Stimulated activated CD4-positive, alpha-beta T cell treated with anti-CD3 and anti-CD28 coated beads, Interleukin-15, amount 100 ng/mL, for 1 hour (primary cell): Measurements from ENCODE around the gene INPP5F.

Experiments
- DNase-seq, 2 donors: peaks; one replicate each; pipeline ENCODE4 v3.0.0-alpha.2; 2020; ENCODE audit warnings: low read depth in 1 of 2, low spot score in 1 of 2

Gene INPP5F

DNA sequence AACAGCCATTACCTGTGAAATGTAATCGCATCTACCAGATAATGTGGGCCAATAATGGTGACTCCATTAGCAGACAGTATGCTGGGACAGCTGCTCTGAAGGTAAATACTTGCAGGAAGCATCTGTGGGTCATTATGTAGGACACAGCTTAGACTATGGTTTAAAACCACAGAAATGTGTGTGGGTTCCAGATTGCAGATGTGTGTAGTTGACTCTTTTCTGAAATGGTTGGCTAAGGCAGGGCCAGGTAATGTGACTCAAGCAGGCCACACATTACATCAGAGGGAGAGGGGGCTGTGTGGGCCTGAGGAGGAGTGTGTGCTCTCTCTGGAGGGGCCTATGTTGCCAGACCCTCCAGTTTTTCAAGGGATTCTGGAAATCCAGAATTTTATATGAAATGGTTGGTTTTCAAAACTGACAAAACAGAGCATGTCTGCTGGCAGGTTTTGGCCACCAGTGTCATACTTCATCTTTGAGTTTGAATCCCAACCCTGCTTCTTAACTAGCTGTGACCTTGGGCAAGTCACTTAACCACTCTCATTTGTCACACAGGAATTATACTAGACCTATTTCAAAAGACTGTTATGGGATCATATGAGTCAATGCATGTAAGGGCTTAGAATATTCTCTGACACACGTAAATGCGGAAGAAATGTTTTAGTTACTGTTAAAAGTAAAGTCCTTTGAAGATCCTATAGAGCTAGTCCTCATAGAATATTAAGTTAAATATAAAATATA is 82.3 kb downstream of the INPP5F start:
- DNase-seq = no peak

DNA sequence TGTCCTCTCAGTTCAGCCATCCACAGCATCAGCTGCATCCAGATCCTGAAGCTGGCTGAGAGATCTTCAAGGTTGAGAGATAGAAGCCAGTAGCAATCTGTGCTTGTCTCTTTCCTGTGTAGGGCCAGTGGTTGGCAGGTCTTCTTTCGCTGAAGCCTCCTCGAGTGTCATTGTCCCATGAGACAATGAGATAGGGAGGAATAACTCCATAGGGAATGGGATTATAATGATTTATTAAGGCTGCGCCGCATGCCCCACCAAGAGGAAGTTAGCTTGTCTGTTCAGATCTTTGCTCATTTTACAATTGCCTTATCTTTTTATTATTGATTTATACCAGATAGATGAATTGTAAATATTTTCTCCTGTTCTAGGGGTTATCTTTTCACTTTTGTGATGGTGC is 85.3 kb downstream of the INPP5F start:
- DNase-seq = no peak

DNA sequence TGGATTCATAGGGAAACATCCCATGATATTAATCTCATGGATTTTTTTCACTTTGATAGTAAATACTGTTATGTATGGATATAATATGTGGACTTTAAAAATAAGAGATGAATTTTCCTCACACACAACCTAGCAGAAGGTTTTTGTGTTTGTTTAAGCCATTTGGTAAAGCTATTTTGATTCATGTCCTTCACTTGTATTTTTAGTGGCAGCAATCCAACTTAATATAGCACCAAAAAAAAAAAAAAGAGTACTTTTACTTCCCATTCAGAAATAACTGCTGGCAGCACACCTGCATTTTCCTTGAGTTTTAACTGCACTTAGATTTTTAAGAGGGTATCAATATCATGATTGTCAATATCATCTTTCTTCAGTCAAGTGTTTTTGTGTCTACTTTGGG is 86.8 kb downstream of the INPP5F start:
- no peak for DNase-seq

GRCh38 chr10:119815671-119816070 is 89.8 kb downstream of the INPP5F start:
- DNase-seq = no peak

GRCh38 chr10:119817991-119818888 is 92.4 kb downstream of the INPP5F start:
- peak in 1 of 2 donors; percentile 7 for DNase-seq

- no peak for DNase-seq
Observed at GRCh38 chr10:119818889-119819270, 93.0 kb downstream of the INPP5F start.

- DNase-seq = no peak
Observed at GRCh38 chr10:119821182-119821581, 95.3 kb downstream of the INPP5F start.

GRCh38 chr10:119824299-119824698 is 98.4 kb downstream of the INPP5F start:
- DNase-seq = no peak

DNA sequence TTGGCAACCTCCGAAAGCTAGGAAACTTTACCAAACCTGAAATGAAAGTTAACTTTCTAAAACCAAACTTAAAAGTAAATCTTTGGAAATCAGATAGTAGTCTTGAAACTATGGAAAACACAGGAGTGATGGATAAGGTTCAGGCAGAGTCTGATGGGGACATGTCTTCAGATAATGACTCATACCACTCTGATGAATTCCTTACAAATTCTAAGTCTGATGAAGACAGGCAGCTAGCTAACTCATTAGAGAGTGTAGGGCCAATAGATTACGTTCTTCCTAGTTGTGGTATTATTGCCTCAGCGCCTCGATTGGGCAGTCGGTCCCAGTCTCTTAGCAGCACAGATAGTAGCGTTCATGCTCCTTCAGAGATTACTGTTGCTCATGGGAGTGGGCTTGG is 100.9 kb downstream of the INPP5F start:
- DNase-seq = no peak

GRCh38 chr10:119827430-119827829 is 101.6 kb downstream of the INPP5F start:
- DNase-seq = no peak

DNA sequence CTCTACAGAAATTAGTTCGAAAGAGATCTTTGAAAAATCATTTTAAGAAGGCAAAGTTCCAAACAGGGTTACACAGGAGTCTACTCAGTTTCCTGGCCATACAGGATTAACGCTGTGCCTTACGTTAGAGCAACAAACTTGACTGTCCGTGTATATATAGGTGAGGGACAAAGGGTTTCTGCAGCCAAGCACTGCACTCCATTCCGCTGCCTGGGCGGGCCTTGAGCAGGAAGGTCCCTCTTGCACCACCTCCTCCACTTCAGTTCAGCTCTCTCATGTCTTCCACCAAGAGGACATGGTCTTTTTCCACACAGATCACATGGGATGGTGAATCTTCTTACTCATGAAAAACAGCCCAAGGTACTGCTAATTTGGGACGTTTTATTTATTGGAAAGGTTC is 103.6 kb downstream of the INPP5F start:
- no peak for DNase-seq

DNA sequence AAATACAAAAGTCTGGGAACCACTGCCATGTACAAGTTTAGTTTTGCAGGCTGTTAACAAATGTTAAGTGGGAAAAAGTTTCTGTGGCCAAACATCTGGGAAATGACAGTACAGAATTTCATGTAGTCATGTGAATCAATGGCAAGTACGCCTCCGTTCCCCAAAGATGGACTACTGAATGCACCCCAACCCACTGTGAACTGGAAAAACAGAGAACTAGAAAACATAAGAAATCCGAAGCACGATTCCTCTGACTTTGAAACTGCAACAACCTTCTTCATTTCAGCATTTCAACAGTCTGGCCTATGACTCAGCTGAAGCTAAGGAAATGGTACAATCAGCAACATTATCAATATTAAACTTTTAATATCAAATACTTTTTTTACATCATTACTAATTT is 105.0 kb downstream of the INPP5F start:
- no peak for DNase-seq

DNA sequence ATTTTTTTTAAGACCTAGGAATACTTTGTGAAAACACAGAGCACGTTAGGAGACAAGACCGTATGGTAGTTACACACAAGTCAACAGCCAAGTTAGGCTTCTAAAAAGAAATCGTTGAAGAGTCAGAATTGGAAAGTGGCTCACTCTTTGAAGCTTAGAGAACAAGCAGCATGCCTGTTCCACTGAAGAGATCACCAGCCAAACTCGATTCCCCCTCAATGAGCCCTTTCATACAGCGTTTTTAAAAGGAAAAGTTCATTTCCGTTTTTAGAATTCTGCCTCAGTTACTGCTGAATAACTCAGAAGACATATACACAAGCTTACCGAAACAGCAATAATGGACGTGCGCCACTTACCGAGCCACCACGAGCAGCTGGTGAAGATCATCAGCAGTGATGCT is 105.8 kb downstream of the INPP5F start:
- DNase-seq = no peak

DNA sequence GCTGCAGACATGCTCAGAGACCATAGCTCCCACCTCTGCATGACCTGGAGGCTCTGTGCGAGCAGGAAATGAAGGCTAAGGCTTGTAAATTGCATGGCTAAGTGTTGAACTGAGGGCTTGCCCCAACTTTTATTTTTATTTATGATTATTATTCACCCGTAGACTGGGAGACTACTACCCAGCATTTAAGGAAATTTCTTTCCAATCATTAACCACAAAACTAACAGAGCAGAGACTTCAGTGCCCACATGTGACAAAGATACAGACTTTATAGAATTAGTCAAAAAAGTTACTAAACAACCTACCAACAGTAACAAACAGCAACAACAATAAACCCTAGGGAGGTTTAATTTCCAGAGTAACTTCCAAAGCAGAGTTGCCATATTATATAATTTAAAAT is 107.1 kb downstream of the INPP5F start:
- no peak for DNase-seq

GRCh38 chr10:119834188-119834587 is 108.3 kb downstream of the INPP5F start:
- no peak for DNase-seq

DNA sequence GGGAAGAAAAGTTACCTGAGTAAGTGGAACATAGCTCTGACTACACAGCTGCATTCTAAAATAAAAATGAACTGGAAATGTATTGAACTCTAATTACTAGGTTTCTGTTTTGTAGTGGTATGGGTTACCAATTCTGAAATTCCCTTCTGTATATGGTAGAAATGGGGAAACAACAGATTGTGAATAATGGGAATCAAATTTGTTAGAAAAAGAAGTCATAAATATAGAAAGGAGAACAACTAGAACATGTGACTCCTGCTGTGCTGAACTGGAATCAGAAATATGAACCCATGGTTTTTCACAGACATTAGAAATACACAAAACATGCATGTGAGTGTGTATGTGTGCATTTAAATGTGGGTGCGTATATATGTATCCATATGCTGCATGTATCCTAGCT is 119.8 kb downstream of the INPP5F start:
- DNase-seq = no peak

DNA sequence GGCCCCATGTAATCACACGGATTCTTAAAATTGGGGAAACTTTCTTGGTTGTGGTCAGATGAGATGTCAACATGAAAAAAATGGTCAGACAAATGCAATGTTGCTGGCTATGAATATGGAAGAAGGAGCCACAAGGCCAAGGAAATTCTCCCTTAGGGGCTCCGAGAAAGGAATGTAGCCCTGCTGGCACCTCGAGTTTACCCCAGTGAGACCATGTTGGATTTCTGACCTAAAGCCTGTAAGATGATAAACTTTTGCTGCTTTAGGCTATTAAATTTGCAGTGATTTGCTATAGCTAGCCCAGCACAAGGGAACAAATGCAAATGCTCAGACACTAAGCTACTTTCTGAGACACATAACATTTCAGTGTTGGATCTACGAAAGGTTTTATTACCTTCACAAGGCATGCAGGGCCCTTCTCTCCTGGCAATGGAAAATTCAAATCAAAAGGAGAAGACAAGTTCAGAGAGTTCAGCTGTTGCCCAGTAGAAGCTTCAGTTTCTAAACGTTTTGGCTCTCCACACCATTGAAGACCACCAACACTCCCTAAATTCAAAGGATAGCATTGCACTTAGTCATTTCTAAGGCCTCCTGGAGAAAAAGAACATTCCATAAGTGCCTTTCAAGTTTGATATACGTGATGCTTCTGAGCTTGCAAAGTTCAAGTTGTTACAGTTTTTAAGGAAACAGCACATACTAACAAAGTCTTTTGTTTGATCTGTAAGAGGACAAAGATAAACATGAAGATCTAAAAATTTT is 123.4 kb downstream of the INPP5F start:
- DNase-seq = no peak

DNA sequence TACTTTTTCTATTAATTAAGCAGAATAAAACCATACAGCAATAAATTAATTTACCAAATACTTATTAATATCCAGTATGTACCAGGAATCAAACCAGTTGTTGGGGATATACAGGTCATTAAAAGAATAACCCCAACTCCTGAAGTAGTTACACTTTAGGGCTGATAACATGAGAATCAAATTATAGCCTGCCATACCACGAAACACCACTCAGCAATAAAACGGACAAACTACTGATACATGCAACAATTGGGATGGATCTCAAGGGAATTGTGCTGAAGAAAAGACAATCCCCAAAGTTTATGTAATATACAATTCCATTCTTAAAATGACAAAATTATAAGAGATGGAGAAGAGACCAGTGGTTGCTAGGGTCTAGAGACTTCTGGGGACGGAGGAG is 124.1 kb downstream of the INPP5F start:
- DNase-seq = no peak

- DNase-seq = no peak
Observed at GRCh38 chr10:119852277-119852676, 126.4 kb downstream of the INPP5F start.

DNA sequence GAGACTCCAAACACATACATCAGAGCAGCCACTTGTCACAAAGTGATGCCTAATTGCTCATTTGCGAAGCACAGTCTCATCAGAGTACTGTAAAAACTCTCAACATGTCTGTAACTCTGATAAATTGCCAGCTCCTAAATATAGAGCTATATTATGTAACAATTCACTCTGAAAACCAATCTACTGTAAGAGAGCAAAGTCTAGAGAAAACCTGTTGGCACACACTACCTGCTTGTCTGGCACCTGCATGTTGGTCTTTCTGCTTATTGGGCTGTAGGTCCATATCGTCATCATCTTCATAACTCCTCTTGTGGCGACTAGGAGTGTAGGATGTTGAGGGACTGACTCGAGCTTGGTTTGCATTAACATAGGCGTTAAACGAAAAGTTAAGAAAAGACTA is 127.0 kb downstream of the INPP5F start:
- DNase-seq = no peak

GRCh38 chr10:119853574-119853973 is 127.7 kb downstream of the INPP5F start:
- no peak for DNase-seq

GRCh38 chr10:119858063-119858462 is 132.2 kb downstream of the INPP5F start:
- DNase-seq = no peak
